K562 (cell line): ENCODE results near the gene HLCS. TPM values are rescaled to one million over a fixed set of nuclear protein-coding genes. Genes with fewer than 3 reads are reported as not detected.

Experiments
- ARID1B ChIP-seq: fragments of 450-650 bp; IDR thresholded peaks from 2 replicates; pipeline ENCODE4 v1.6.1; 2016; ENCODE audit warnings: antibody characterized with exemption, mild to moderate bottlenecking, inconsistent platforms
- DIDO1 ChIP-seq: fragments of 450-650 bp; IDR thresholded peaks from 2 replicates; pipeline ENCODE4 v1.6.1; 2016; ENCODE audit warnings: low read depth, missing biosample characterization, missing genetic modification characterization
- ETV5 ChIP-seq: sonication (generic); formaldehyde crosslinking; IDR thresholded peaks from 2 replicates; pipeline ENCODE4 v1.4.0; 2020; ENCODE audit warnings: low read depth, mild to moderate bottlenecking, missing genetic modification reagents
- MEF2D ChIP-seq: conservative IDR thresholded peaks from 2 replicates; pipeline ENCODE4 v1.6.1; 2016; ENCODE audit warnings: low read depth, missing genetic modification characterization, missing compliant biosample characterization
- NONO ChIP-seq, 2 experiments: fragments of 200-400 bp in 1 of 2; fragments of 450-650 bp in 1 of 2; formaldehyde crosslinking in 1 of 2; IDR thresholded peaks; 2 replicates each; pipeline ENCODE4 v1.6.1; 2017; ENCODE audit warnings: low read depth in 2 of 2, mild to moderate bottlenecking in 2 of 2, moderate library complexity in 2 of 2, low read length in 1 of 2
- SMARCC2 ChIP-seq: fragments of 450-650 bp; IDR thresholded peaks from 2 replicates; pipeline ENCODE4 v1.6.1; 2017; ENCODE audit warnings: antibody characterized with exemption, moderate library complexity, mild to moderate bottlenecking, low read depth
- ZNF282 ChIP-seq: sonication (generic); formaldehyde crosslinking; IDR thresholded peaks from 2 replicates; pipeline ENCODE4 v1.8.1; 2023; ENCODE audit warnings: missing genetic modification reagents
- ZNF561 ChIP-seq: fragments of 450-650 bp; formaldehyde crosslinking; conservative IDR thresholded peaks from 2 replicates; pipeline ENCODE4 v1.4.0; 2020; ENCODE audit warnings: mild to moderate bottlenecking, moderate library complexity
- ZNF740 ChIP-seq, 3 experiments: fragments of 200-800 bp in 1 of 3; sonication (Bioruptor generic) in 1 of 3; sonication (generic) in 1 of 3; formaldehyde crosslinking in 1 of 3; IDR thresholded peaks; 2 replicates each; pipeline versions ENCODE4 v1.6.1 to v1.8.0; 2016 to 2022; ENCODE audit warnings: mild to moderate bottlenecking in 2 of 3, missing compliant biosample characterization in 2 of 3, missing genetic modification characterization in 2 of 3, missing genetic modification reagents in 1 of 3
- polyA plus RNA-seq, 8 experiments: library from polyadenylated mRNA; depleted of rRNA in 4 of 8; stranded (reverse) in 5 of 8; unstranded in 3 of 8; fragments of >200 nt; fragmentation: Nextera tagmentation in 2 of 8; fragmentation: Illumina TruSeq in 1 of 8; extraction: Ambion mirVana in 2 of 8; extraction: Trizol in 1 of 8; gene quantifications; 2 replicates each; pipeline versions ENCODE4 v1.2.1 to v1.2.3, GENCODE V29; 2011 to 2014; ENCODE audit warnings: inconsistent platforms in 1 of 8, missing spikeins in 1 of 8
- total RNA-seq, 7 experiments: library from RNA; depleted of rRNA in 6 of 7; stranded (reverse); fragments of >200 nt in 6 of 7; fragmentation: Illumina TruSeq in 2 of 7; extraction: Trizol in 2 of 7; gene quantifications; 2 replicates each; pipeline versions ENCODE4 v1.2.1 to v1.2.3, GENCODE V29; 2011 to 2021; ENCODE audit warnings: low replicate concordance in 1 of 7
- TF ChIP-seq, protein P1 (sequence below): fragments of 450-650 bp; IDR thresholded peaks from 2 replicates; pipeline ENCODE4 v1.6.1; 2017; ENCODE audit warnings: antibody characterized with exemption, mild to moderate bottlenecking
- TF ChIP-seq, protein P2 (sequence below): fragments of 250-450 bp; sonication (Bioruptor Pico); IDR thresholded peaks from 2 replicates; pipeline ENCODE4 v1.4.0; 2020; ENCODE audit warnings: mild to moderate bottlenecking, moderate library complexity
- TF ChIP-seq, protein P3 (sequence below): sonication (generic); formaldehyde crosslinking; IDR thresholded peaks from 2 replicates; pipeline ENCODE4 v1.9.0; 2022; ENCODE audit warnings: mild to moderate bottlenecking, missing genetic modification reagents
- TF ChIP-seq, protein P4 (sequence below): fragments of 250-450 bp; sonication (Bioruptor Pico); IDR thresholded peaks from 2 replicates; pipeline ENCODE4 v1.8.0; 2021; ENCODE audit warnings: moderate library complexity, mild to moderate bottlenecking, inconsistent platforms

Gene HLCS
- total and polyA plus RNA-seq, 9 of the 15 experiments (the other 6 are each of a cell fraction or from before 2014, with no cell fraction given) = 3.0 to 21.5 (median 17.1) TPM

GRCh38 chr21:36964827-36965719, 1.4 kb downstream of the HLCS start (continued):
- TF ChIP-seq, protein P1, sequence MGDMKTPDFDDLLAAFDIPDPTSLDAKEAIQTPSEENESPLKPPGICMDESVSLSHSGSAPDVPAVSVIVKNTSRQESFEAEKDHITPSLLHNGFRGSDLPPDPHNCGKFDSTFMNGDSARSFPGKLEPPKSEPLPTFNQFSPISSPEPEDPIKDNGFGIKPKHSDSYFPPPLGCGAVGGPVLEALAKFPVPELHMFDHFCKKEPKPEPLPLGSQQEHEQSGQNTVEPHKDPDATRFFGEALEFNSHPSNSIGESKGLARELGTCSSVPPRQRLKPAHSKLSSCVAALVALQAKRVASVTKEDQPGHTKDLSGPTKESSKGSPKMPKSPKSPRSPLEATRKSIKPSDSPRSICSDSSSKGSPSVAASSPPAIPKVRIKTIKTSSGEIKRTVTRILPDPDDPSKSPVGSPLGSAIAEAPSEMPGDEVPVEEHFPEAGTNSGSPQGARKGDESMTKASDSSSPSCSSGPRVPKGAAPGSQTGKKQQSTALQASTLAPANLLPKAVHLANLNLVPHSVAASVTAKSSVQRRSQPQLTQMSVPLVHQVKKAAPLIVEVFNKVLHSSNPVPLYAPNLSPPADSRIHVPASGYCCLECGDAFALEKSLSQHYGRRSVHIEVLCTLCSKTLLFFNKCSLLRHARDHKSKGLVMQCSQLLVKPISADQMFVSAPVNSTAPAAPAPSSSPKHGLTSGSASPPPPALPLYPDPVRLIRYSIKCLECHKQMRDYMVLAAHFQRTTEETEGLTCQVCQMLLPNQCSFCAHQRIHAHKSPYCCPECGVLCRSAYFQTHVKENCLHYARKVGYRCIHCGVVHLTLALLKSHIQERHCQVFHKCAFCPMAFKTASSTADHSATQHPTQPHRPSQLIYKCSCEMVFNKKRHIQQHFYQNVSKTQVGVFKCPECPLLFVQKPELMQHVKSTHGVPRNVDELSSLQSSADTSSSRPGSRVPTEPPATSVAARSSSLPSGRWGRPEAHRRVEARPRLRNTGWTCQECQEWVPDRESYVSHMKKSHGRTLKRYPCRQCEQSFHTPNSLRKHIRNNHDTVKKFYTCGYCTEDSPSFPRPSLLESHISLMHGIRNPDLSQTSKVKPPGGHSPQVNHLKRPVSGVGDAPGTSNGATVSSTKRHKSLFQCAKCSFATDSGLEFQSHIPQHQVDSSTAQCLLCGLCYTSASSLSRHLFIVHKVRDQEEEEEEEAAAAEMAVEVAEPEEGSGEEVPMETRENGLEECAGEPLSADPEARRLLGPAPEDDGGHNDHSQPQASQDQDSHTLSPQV = peak; percentile 19
- no peak for TF ChIP-seq ZNF282 (CRISPR knock-in tag)
- TF ChIP-seq, protein P2, sequence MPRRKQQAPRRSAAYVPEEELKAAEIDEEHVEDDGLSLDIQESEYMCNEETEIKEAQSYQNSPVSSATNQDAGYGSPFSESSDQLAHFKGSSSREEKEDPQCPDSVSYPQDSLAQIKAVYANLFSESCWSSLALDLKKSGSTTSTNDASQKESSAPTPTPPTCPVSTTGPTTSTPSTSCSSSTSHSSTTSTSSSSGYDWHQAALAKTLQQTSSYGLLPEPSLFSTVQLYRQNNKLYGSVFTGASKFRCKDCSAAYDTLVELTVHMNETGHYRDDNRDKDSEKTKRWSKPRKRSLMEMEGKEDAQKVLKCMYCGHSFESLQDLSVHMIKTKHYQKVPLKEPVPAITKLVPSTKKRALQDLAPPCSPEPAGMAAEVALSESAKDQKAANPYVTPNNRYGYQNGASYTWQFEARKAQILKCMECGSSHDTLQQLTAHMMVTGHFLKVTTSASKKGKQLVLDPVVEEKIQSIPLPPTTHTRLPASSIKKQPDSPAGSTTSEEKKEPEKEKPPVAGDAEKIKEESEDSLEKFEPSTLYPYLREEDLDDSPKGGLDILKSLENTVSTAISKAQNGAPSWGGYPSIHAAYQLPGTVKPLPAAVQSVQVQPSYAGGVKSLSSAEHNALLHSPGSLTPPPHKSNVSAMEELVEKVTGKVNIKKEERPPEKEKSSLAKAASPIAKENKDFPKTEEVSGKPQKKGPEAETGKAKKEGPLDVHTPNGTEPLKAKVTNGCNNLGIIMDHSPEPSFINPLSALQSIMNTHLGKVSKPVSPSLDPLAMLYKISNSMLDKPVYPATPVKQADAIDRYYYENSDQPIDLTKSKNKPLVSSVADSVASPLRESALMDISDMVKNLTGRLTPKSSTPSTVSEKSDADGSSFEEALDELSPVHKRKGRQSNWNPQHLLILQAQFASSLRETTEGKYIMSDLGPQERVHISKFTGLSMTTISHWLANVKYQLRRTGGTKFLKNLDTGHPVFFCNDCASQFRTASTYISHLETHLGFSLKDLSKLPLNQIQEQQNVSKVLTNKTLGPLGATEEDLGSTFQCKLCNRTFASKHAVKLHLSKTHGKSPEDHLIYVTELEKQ = no peak
- TF ChIP-seq MEF2D (tag) = peak; percentile 3; the same call in 1 of the 2 replicates
- TF ChIP-seq, protein P3, sequence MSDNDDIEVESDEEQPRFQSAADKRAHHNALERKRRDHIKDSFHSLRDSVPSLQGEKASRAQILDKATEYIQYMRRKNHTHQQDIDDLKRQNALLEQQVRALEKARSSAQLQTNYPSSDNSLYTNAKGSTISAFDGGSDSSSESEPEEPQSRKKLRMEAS (CRISPR knock-in tag) = no peak
- no peak for TF ChIP-seq ZNF740 (CRISPR knock-in tag; IDR thresholded peaks at IDR 0.05)
- peak in 1 of 2 experiments; percentile 10; a peak in 1 of 4 replicates for TF ChIP-seq ZNF740 (tag; IDR thresholded peaks at IDR 0.05)
- 0 out of 2 replicates have a peak, but pooled peaks have one; percentile 10 for TF ChIP-seq ETV5
- TF ChIP-seq ARID1B = peak; percentile 5
- no peak for TF ChIP-seq ZNF561
- no peak; a peak in 1 of 4 replicates for TF ChIP-seq NONO (IDR thresholded peaks at IDR 0.05; ENCODE audit: low read depth in 2 of 2, low read length in 1 of 2)
- TF ChIP-seq, protein P4, sequence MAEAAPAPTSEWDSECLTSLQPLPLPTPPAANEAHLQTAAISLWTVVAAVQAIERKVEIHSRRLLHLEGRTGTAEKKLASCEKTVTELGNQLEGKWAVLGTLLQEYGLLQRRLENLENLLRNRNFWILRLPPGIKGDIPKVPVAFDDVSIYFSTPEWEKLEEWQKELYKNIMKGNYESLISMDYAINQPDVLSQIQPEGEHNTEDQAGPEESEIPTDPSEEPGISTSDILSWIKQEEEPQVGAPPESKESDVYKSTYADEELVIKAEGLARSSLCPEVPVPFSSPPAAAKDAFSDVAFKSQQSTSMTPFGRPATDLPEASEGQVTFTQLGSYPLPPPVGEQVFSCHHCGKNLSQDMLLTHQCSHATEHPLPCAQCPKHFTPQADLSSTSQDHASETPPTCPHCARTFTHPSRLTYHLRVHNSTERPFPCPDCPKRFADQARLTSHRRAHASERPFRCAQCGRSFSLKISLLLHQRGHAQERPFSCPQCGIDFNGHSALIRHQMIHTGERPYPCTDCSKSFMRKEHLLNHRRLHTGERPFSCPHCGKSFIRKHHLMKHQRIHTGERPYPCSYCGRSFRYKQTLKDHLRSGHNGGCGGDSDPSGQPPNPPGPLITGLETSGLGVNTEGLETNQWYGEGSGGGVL = no peak
- TF ChIP-seq DIDO1 = no peak
- TF ChIP-seq SMARCC2 = no peak
